Sigmoid colon (tissue), 7 donors: ENCODE results near the gene ZNF610. TPM values are rescaled to one million over a fixed set of nuclear protein-coding genes. Genes with fewer than 3 reads are reported as not detected.

Experiments used
- DNase-seq: peaks from one replicate; pipeline ENCODE4 v3.0.0-alpha.2; 2019
- H3K27ac ChIP-seq, 4 donors: fragments of 200-600 bp; sonication (generic); one replicate each; pipeline ENCODE4 v1.5.1; 2016 to 2019; ENCODE audit warnings: mild to moderate bottlenecking in 1 of 4
- H3K27me3 ChIP-seq, 3 donors: fragments of 200-600 bp; sonication (generic); one replicate each; pipeline ENCODE4 v1.5.1; 2019; ENCODE audit warnings: mild to moderate bottlenecking in 1 of 3
- H3K36me3 ChIP-seq, 4 donors: fragments of 200-600 bp; sonication (generic); one replicate each; pipeline ENCODE4 v1.5.1; 2016 to 2019
- H3K4me1 ChIP-seq, 4 donors: fragments of 200-600 bp; sonication (generic); one replicate each; pipeline ENCODE4 v1.5.1; 2017 to 2019
- H3K4me3 ChIP-seq, 4 donors: fragments of 200-600 bp; sonication (generic); one replicate each; pipeline ENCODE4 v1.5.1; 2017 to 2019; ENCODE audit warnings: mild to moderate bottlenecking in 2 of 4, moderate library complexity in 1 of 4
- H3K9me3 ChIP-seq, 4 donors: fragments of 200-600 bp in 3 of 4; sonication (generic) in 3 of 4; one replicate each; pipeline versions ENCODE4 v1.5.1 to v1.6.1; 2013 to 2019
- CTCF ChIP-seq, 4 experiments: fragments of 450-650 bp in 3 of 4; fragments of 200-600 bp in 1 of 4; IDR thresholded peaks; one replicate each; pipeline ENCODE4 v1.5.1; 2016 to 2019; ENCODE audit warnings: antibody characterized with exemption in 4 of 4, mild to moderate bottlenecking in 3 of 4, moderate library complexity in 2 of 4
- EP300 ChIP-seq, 4 donors: sonication (generic); formaldehyde crosslinking; IDR thresholded peaks; one replicate each; pipeline ENCODE4 v1.6.1; 2017; ENCODE audit warnings: antibody characterized with exemption in 4 of 4
- POLR2A ChIP-seq, 2 donors: fragments of 450-650 bp; IDR thresholded peaks; one replicate each; pipeline ENCODE4 v1.6.1; 2016; ENCODE audit warnings: antibody characterized with exemption in 2 of 2, mild to moderate bottlenecking in 2 of 2, moderate library complexity in 2 of 2
- POLR2AphosphoS5 ChIP-seq, 4 donors: sonication (generic); formaldehyde crosslinking; IDR thresholded peaks; one replicate each; pipeline ENCODE4 v1.6.1; 2017; ENCODE audit warnings: antibody characterized with exemption in 4 of 4
- WGBS, 2 donors: extraction: QIAGEN DNeasy Blood & Tissue Kit; methylation state at CpG; one replicate each; pipeline ENCODE4 v1.1.7; 2013; 5-methylcytosine and 5-hydroxymethylcytosine counted together
- intact Hi-C: fragments of 100-400 bp; cut with DNase I; formaldehyde crosslinking; loops from one replicate; pipeline ENCODE4 v1.15.1; 2023
- polyA plus RNA-seq, 3 donors: library from polyadenylated mRNA; stranded (reverse); fragments of 200-250 nt; gene quantifications; one replicate each; pipeline ENCODE4 v1.2.3, GENCODE V29; 2013
- total RNA-seq, 4 donors: library from RNA; depleted of rRNA; stranded (reverse); fragments of >200 nt; gene quantifications; one replicate each; pipeline ENCODE4 v1.1.0, GENCODE V29; 2016
- donor health status: healthy with polysubstance abuse.
- donor health status: Bipolar disorder and iron deficiency.
- donor health status: healthy.

The ZNF610 gene
- total and polyA plus RNA-seq, 7 donors = 0.90 to 3.2 (median 2.3) TPM; not detected in 1

GRCh38 chr19:52345162-52345561 is 9.1 kb downstream of the ZNF610 start:
- Histone ChIP-seq H3K36me3 (peaks cover 0 to 27% (median 8%) of the 10 kb centered on the region in 4 donors), H3K4me1 (no peaks in the 10 kb centered on the region), H3K27ac (no peak overlapping the region), H3K9me3 (peaks cover 0 to 7% (median 0%) of the 10 kb centered on the region in 4 donors), H3K4me3 (no peak overlapping the region), H3K27me3 (no peaks in the 10 kb centered on the region)
- intact Hi-C loops = no loop called here
- 89 to 90% methylated on average over 6 of the region's 6 CpGs for WGBS, 2 donors
- DNase-seq = no peak
- TF ChIP-seq POLR2AphosphoS5 (IDR thresholded peaks at IDR 0.05) = no peak
- no peak for TF ChIP-seq CTCF (IDR thresholded peaks at IDR 0.05)
- no peak for TF ChIP-seq POLR2A (IDR thresholded peaks at IDR 0.05)
- TF ChIP-seq EP300 (IDR thresholded peaks at IDR 0.05) = no peak

- intact Hi-C loops = no loop called here
- 78 to 90% methylated on average over 9 of the region's 9 CpGs for WGBS, 2 donors
- peaks cover 11 to 76% (median 34%) of the 10 kb centered on the region in 4 donors for H3K36me3 ChIP-seq
Measured at GRCh38 chr19:52351512-52351911, 15.5 kb downstream of the ZNF610 start.

GRCh38 chr19:52366414-52366824 is 30.4 kb downstream of the ZNF610 start:
- intact Hi-C loops = no loop called here
- peaks cover 0 to 8% (median 4%) of the 10 kb centered on the region in 4 donors for H3K4me1 ChIP-seq
- WGBS, 2 donors = 96 to 97% methylated on average over 8 of the region's 8 CpGs
- H3K36me3 ChIP-seq = peaks cover under 1 to 50% (median 14%) of the 10 kb centered on the region in 4 donors
- TF ChIP-seq POLR2AphosphoS5 (IDR thresholded peaks at IDR 0.05) (no peak), EP300 (IDR thresholded peaks at IDR 0.05) (no peak)
- no peaks in the 10 kb centered on the region for H3K27me3 ChIP-seq
- no peak overlapping the region for H3K4me3 ChIP-seq
- no peak overlapping the region for H3K27ac ChIP-seq
- H3K9me3 ChIP-seq = peaks cover 9 to 32% (median 24%) of the 10 kb centered on the region in 4 donors
- DNase-seq = no peak

More at GRCh38 chr19:52351512-52351911, 15.5 kb downstream of the ZNF610 start:
- Histone ChIP-seq H3K27ac (no peak overlapping the region), H3K4me3 (no peak overlapping the region), H3K9me3 (peaks cover 0 to 15% (median 0%) of the 10 kb centered on the region in 4 donors), H3K27me3 (no peaks in the 10 kb centered on the region), H3K4me1 (no peaks in the 10 kb centered on the region)
- no peak for TF ChIP-seq POLR2A (IDR thresholded peaks at IDR 0.05)
- no peak for DNase-seq

- peak; percentile 96 for DNase-seq
- H3K36me3 ChIP-seq = peaks cover 9 to 42% (median 30%) of the 10 kb centered on the region in 4 donors
Measured at GRCh38 chr19:52369559-52370340, 33.7 kb downstream of the ZNF610 start, which contains the start of gene ZNF880. ZNF880 (plus strand) TSS chr19:52369923; CDS start chr19:52369966, 43 bp downstream.

GRCh38 chr19:52370341-52370710 is 34.3 kb downstream of the ZNF610 start:
- WGBS, 2 donors = 39 to 57% methylated on average over 7 of the region's 7 CpGs
- TF ChIP-seq CTCF (IDR thresholded peaks at IDR 0.05) = no peak
- TF ChIP-seq POLR2AphosphoS5 (IDR thresholded peaks at IDR 0.05) = no peak
- no peak for TF ChIP-seq POLR2A (IDR thresholded peaks at IDR 0.05)
- no peak for TF ChIP-seq EP300 (IDR thresholded peaks at IDR 0.05)
- intact Hi-C loops = loop anchor here (1.0 kb wide), 1 partner anchor 27 kb away; the partner anchor contains the start of gene ZNF528
- Histone ChIP-seq H3K9me3 (peaks cover 4 to 30% (median 13%) of the 10 kb centered on the region in 4 donors), H3K4me3 (peak overlapping the region; percentile 64 to 79 (median 71)), H3K36me3 (peaks cover 9 to 42% (median 31%) of the 10 kb centered on the region in 4 donors), H3K27me3 (no peaks in the 10 kb centered on the region), H3K27ac (peak overlapping the region; percentile 90 to 95 (median 90)), H3K4me1 (peaks cover 0 to 8% (median 4%) of the 10 kb centered on the region in 4 donors)
- no peak for DNase-seq

More at GRCh38 chr19:52369559-52370340, 33.7 kb downstream of the ZNF610 start, which contains the start of gene ZNF880:
- Histone ChIP-seq H3K4me3 (peak within 1 kb of the TSS; percentile 64 to 79 (median 71)), H3K4me1 (peaks cover 0 to 8% (median 4%) of the 10 kb centered on the region in 4 donors), H3K27ac (peak within 1 kb of the TSS; percentile 90 to 95 (median 90)), H3K9me3 (peaks cover 6 to 30% (median 18%) of the 10 kb centered on the region in 4 donors), H3K27me3 (no peaks in the 10 kb centered on the region)
- TF ChIP-seq POLR2A (IDR thresholded peaks at IDR 0.05) = peak in 1 of 2 donors; percentile 43
- peak; percentile 68 to 84 (median 76) for TF ChIP-seq POLR2AphosphoS5 (IDR thresholded peaks at IDR 0.05)
- no peak for TF ChIP-seq CTCF (IDR thresholded peaks at IDR 0.05)
- TF ChIP-seq EP300 (IDR thresholded peaks at IDR 0.05) = no peak
- 2 to 6% methylated on average over 52 of the region's 52 CpGs for WGBS, 2 donors
- intact Hi-C loops = loop anchor here (1.0 to 2.0 kb wide), 2 partner anchors 28 to 33 kb away; partner anchors contain the start of genes ZNF528 and ZNF610
